ENCODE data around the gene AMZ1. TPM values are rescaled to one million over a fixed set of nuclear protein-coding genes. Genes with fewer than 3 reads are reported as not detected.
"Not testable (repeated sequence)": the region's sequence is repeated elsewhere in the genome, so short reads cannot be mapped to it uniquely, and the experiment has no call there.

AMZ1 gene
- total RNA-seq, 1 experiment from 2014 or later = 0.74 TPM

DNA sequence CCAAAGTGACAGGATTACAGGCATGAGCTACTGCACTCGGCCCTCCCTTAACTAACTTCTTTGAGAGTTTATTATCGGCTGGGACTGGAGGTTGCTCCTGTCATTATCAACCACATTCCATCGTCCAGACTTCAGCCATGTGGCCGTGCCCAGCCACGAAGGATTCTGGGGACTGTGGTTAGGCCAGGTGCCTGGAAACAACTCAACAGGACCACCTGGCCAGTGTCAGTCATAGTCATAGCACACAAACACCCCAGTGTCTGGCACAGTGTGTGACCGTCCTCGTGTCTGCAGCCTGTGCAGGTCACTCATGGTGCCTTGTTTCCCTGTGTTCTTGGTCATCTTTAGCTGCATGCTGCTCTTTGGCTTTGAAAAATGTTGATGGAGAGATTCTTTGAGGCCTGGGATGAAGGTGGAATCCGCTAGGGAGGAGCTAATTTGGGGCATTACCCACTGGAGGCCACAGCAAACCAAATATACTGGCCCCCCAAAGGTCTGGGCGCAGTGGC lies 12.7 kb upstream of the AMZ1 start:
- H3K27me3 ChIP-seq (ENCODE audit: insufficient read depth, low read length) = no peaks in the 10 kb centered on the region
- Mint-ChIP-seq H3K27ac (no peak overlapping the region), H3K27me3 (ENCODE audit: low read depth) (peaks cover 20% of the 10 kb centered on the region), H3K36me3 (ENCODE audit: insufficient read depth in 1 of 3, low read depth in 3 of 3) (no peaks in the 10 kb centered on the region; a peak in 1 of 7 replicates), H3K4me3 (no peak overlapping the region), H3K9me3 (peaks cover 0 to 4% of the 10 kb centered on the region in 2 experiments; a peak in 1 of 5 replicates), H3K4me1 (0 out of 4 replicates have a peak, but pooled peaks cover 0 to 2% of the 10 kb centered on the region in 2 experiments)
- no peak overlapping the region for H2AFZ ChIP-seq (ENCODE audit: low read length)
- no peak overlapping the region for H3T11ph ChIP-seq (ENCODE audit: low read length)
- no peak overlapping the region for H2BK15ac ChIP-seq (ENCODE audit: low read depth, low read length)
- no peaks in the 10 kb centered on the region for H4K20me1 ChIP-seq (ENCODE audit: control insufficient read depth, insufficient read depth, insufficient read length)
- H3K9me3 ChIP-seq (ENCODE audit: control insufficient read depth, low read depth, low read length) = no peaks in the 10 kb centered on the region
- H2BK12ac ChIP-seq (ENCODE audit: insufficient read length, low read depth, low read length) = no peak overlapping the region
- no CpG with 5 or more reads among the region's 9 CpGs for WGBS (ENCODE audit: extremely low coverage, insufficient read length, low lambda C conversion rate)
- no peak overlapping the region for H3K14ac ChIP-seq (ENCODE audit: insufficient read depth, low read length)
- H3K56ac ChIP-seq (ENCODE audit: insufficient read length, low read depth, low read length) = no peak overlapping the region
- H4K91ac ChIP-seq (ENCODE audit: insufficient read length, low read depth, low read length) = no peak overlapping the region
- H3K79me2 ChIP-seq (ENCODE audit: insufficient read depth, low read length) = no peaks in the 10 kb centered on the region
- no peak overlapping the region for H2BK5ac ChIP-seq (ENCODE audit: insufficient read length, low read length)
- H3K9ac ChIP-seq (ENCODE audit: extremely low read depth, insufficient read length, low read length) = no peak overlapping the region
- no peaks in the 10 kb centered on the region for H3K79me1 ChIP-seq (ENCODE audit: insufficient read depth, low read depth, low read length, poor library complexity, severe bottlenecking)
- no peak overlapping the region for H2AK5ac ChIP-seq (ENCODE audit: insufficient read length, low read length)
- H2BK120ac ChIP-seq (ENCODE audit: low read depth, low read length, poor library complexity, severe bottlenecking) = no peak overlapping the region
- H3K27ac ChIP-seq (ENCODE audit: insufficient read length, low read depth, low read length) = no peak overlapping the region
- H3K4ac ChIP-seq (ENCODE audit: low read depth, low read length) = no peak overlapping the region
- H3K23me2 ChIP-seq (ENCODE audit: insufficient read length, low read depth, low read length, poor library complexity, severe bottlenecking) = no peaks in the 10 kb centered on the region
- TF ChIP-seq, protein P1, sequence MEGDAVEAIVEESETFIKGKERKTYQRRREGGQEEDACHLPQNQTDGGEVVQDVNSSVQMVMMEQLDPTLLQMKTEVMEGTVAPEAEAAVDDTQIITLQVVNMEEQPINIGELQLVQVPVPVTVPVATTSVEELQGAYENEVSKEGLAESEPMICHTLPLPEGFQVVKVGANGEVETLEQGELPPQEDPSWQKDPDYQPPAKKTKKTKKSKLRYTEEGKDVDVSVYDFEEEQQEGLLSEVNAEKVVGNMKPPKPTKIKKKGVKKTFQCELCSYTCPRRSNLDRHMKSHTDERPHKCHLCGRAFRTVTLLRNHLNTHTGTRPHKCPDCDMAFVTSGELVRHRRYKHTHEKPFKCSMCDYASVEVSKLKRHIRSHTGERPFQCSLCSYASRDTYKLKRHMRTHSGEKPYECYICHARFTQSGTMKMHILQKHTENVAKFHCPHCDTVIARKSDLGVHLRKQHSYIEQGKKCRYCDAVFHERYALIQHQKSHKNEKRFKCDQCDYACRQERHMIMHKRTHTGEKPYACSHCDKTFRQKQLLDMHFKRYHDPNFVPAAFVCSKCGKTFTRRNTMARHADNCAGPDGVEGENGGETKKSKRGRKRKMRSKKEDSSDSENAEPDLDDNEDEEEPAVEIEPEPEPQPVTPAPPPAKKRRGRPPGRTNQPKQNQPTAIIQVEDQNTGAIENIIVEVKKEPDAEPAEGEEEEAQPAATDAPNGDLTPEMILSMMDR (conservative IDR thresholded peaks at IDR 0.05) = no peak
- no peak overlapping the region for H3K18ac ChIP-seq (ENCODE audit: insufficient read length, low read depth, low read length)
- H4K8ac ChIP-seq (replicated peaks; ENCODE audit: insufficient read length, low read depth, low read length) = no peak overlapping the region
- no peak for DNase-seq
- H2BK20ac ChIP-seq (ENCODE audit: low read depth, low read length, poor library complexity, severe bottlenecking) = no peak overlapping the region
- no peak overlapping the region for H4K5ac ChIP-seq (ENCODE audit: insufficient read length, low read depth, low read length)
- H3K23ac ChIP-seq (ENCODE audit: insufficient read length, low read depth, low read length) = no peak overlapping the region
- no peaks in the 10 kb centered on the region for H3K4me1 ChIP-seq (ENCODE audit: insufficient read depth, low read length)
- H3K4me2 ChIP-seq (ENCODE audit: insufficient read depth, insufficient read length, low read length) = no peak overlapping the region

DNA sequence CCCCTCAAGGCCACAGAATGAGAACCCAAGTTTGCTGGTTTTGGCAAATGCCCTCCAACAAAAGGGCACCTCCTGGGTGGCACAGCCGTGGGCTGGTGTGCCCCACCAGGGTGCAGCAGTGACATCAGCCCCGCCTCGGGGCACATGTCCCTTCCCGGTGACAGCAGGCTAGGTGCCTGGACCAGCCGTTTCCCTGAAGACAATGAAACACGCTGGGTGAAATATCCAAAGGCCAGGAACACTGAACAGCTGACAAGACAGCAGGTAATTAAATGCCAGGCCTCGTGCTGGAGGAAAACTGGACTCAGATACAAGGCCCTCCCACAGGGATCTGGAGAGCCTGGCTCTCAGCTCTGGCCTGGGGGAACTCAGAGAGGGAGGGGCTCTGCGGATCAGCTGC lies 11.4 kb upstream of the AMZ1 start:
- no CpG with 5 or more reads among the region's 8 CpGs for WGBS (ENCODE audit: extremely low coverage, insufficient read length, low lambda C conversion rate)

More for the DNA sequence above, 11.4 kb upstream of the AMZ1 start:
- not testable (repeated sequence) for H3K27me3 ChIP-seq (ENCODE audit: insufficient read depth, low read length); H3K4ac ChIP-seq (ENCODE audit: low read depth, low read length); H3K14ac ChIP-seq (ENCODE audit: insufficient read depth, low read length); H4K20me1 ChIP-seq (ENCODE audit: control insufficient read depth, insufficient read depth, insufficient read length); H3K9me3 Mint-ChIP-seq; H2BK12ac ChIP-seq (ENCODE audit: insufficient read length, low read depth, low read length); H2BK120ac ChIP-seq (ENCODE audit: low read depth, low read length, poor library complexity, severe bottlenecking); H2BK5ac ChIP-seq (ENCODE audit: insufficient read length, low read length); H3K56ac ChIP-seq (ENCODE audit: insufficient read length, low read depth, low read length); H3K23me2 ChIP-seq (ENCODE audit: insufficient read length, low read depth, low read length, poor library complexity, severe bottlenecking); H2BK15ac ChIP-seq (ENCODE audit: low read depth, low read length); H3K79me1 ChIP-seq (ENCODE audit: insufficient read depth, low read depth, low read length, poor library complexity, severe bottlenecking); H2AK5ac ChIP-seq (ENCODE audit: insufficient read length, low read length); H2AFZ ChIP-seq (ENCODE audit: low read length); H3K79me2 ChIP-seq (ENCODE audit: insufficient read depth, low read length); H3K9ac ChIP-seq (ENCODE audit: extremely low read depth, insufficient read length, low read length); H4K91ac ChIP-seq (ENCODE audit: insufficient read length, low read depth, low read length); H3K9me3 ChIP-seq (ENCODE audit: control insufficient read depth, low read depth, low read length); H3K4me1 Mint-ChIP-seq; H3K4me3 Mint-ChIP-seq; H4K5ac ChIP-seq (ENCODE audit: insufficient read length, low read depth, low read length); H3K18ac ChIP-seq (ENCODE audit: insufficient read length, low read depth, low read length); H3K4me1 ChIP-seq (ENCODE audit: insufficient read depth, low read length); H4K8ac ChIP-seq (replicated peaks; ENCODE audit: insufficient read length, low read depth, low read length); H3K23ac ChIP-seq (ENCODE audit: insufficient read length, low read depth, low read length); H3K27ac Mint-ChIP-seq; H3K36me3 Mint-ChIP-seq (ENCODE audit: insufficient read depth in 1 of 3, low read depth in 3 of 3); H3K27ac ChIP-seq (ENCODE audit: insufficient read length, low read depth, low read length); H2BK20ac ChIP-seq (ENCODE audit: low read depth, low read length, poor library complexity, severe bottlenecking); H3T11ph ChIP-seq (ENCODE audit: low read length); H3K4me2 ChIP-seq (ENCODE audit: insufficient read depth, insufficient read length, low read length); DNase-seq
- peaks cover 11% of the 10 kb centered on the region for H3K27me3 Mint-ChIP-seq (ENCODE audit: low read depth)

Data from H9 (cell line).